Fibroblast of pulmonary artery (primary cell): Measurements from ENCODE around the gene SIL1.
A peak's percentile ranks its signal among the peaks of the same experiment; 100 is the strongest.

Experiments
- DNase-seq: peaks from one replicate; pipeline ENCODE4 v3.0.0-alpha.2; 2010; ENCODE audit warnings: low read depth
- H3K4me3 ChIP-seq: replicated peaks from 2 replicates; pipeline ENCODE4 v1.5.1; 2011; ENCODE audit warnings: low read depth, mild to moderate bottlenecking, control low read depth, low read length, moderate library complexity
- CTCF ChIP-seq: IDR thresholded peaks from 2 replicates; pipeline ENCODE4 v1.5.1; 2011; ENCODE audit warnings: mild to moderate bottlenecking, control low read depth, low read length, inconsistent platforms; ENCODE audit errors: missing control alignments

The SIL1 gene

GRCh38 chr5:139023286-139023685 is 174.9 kb downstream of the SIL1 start:
- DNase-seq: no peak
- no peak overlapping the region for H3K4me3 ChIP-seq
- no peak for TF ChIP-seq CTCF

GRCh38 chr5:139022528-139022927 is 175.6 kb downstream of the SIL1 start:
- no peak for DNase-seq
- H3K4me3 ChIP-seq: no peak overlapping the region
- TF ChIP-seq CTCF: no peak

- DNase-seq: no peak
- no peak for TF ChIP-seq CTCF
- H3K4me3 ChIP-seq: no peak overlapping the region
Measured at GRCh38 chr5:139021346-139021745, 176.8 kb downstream of the SIL1 start.

GRCh38 chr5:139019880-139020279 is 178.3 kb downstream of the SIL1 start:
- no peak for TF ChIP-seq CTCF
- H3K4me3 ChIP-seq: no peak overlapping the region
- DNase-seq: peak; percentile 95

GRCh38 chr5:139019211-139019610 is 179.0 kb downstream of the SIL1 start:
- H3K4me3 ChIP-seq: no peak overlapping the region

GRCh38 chr5:139017624-139018023 is 180.5 kb downstream of the SIL1 start:
- no peak overlapping the region for H3K4me3 ChIP-seq
- TF ChIP-seq CTCF: no peak
- no peak for DNase-seq

More at GRCh38 chr5:139019211-139019610, 179.0 kb downstream of the SIL1 start:
- no peak for DNase-seq
- no peak for TF ChIP-seq CTCF

- no peak overlapping the region for H3K4me3 ChIP-seq
- DNase-seq: no peak
- no peak for TF ChIP-seq CTCF
Measured at GRCh38 chr5:139016186-139016585, 182.0 kb downstream of the SIL1 start.
